H4 (cell line): ENCODE measurements around the gene PIGZ. TPM values are rescaled to one million over a fixed set of nuclear protein-coding genes. Genes with fewer than 3 reads are reported as not detected.

Experiments used
- DNase-seq: peaks from one replicate; pipeline ENCODE4 v3.0.0-alpha.2; 2015; ENCODE audit warnings: low spot score
- total RNA-seq: library from RNA; depleted of rRNA; stranded (reverse); fragments of >200 nt; shearing (Covaris generic); gene quantifications from 2 replicates; pipeline ENCODE4 v1.2.3, GENCODE V29; 2014

The PIGZ gene
- total RNA-seq, 1 experiment from 2014 or later, result 0.89 TPM

GRCh38 chr3:196983186-196983585 lies 14.6 kb upstream of the PIGZ start:
- DNase-seq, result no peak

GRCh38 chr3:196981657-196982056 lies 13.0 kb upstream of the PIGZ start:
- no peak for DNase-seq

GRCh38 chr3:196979545-196979944 lies 10.9 kb upstream of the PIGZ start:
- no peak for DNase-seq

DNA sequence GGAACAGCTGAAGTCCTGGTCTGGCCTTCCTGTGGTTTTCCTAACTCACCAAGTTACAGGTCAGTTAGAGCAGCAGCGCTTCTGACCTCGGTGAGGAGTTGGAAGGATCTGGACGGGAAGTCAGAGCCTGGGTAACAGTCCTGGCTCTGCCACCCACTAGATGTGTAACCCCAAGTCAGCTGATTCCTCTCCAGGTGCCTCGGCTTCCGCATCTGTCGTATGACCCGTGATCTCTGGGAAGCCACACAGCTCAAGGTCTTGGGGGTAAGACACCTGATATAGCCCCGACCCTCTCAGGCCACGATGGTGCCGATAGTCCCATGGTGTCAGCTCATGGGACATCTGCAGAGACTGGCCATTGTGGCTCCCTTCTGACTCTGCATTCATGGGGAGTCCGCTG lies 8.3 kb upstream of the PIGZ start:
- no peak for DNase-seq

DNA sequence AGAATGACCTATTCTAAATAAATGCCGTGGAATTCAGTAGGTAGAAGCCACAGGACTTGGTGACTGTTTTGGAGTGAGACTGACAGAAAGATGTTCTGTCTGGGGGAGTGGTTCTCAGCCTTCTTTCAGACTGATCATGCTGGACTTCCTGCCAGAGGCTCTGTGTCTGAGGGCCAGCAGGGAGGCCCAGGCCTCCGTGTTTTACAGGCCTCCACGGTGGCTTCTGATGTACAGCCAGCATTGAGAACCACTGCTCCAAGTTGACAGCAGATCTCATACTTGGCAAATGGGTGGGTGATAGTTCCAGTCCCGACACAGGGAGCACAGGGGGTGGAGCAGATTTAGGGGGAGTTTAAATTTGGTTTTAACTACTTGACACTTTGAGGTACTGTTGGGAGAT lies 6.7 kb upstream of the PIGZ start:
- DNase-seq, result no peak

DNA sequence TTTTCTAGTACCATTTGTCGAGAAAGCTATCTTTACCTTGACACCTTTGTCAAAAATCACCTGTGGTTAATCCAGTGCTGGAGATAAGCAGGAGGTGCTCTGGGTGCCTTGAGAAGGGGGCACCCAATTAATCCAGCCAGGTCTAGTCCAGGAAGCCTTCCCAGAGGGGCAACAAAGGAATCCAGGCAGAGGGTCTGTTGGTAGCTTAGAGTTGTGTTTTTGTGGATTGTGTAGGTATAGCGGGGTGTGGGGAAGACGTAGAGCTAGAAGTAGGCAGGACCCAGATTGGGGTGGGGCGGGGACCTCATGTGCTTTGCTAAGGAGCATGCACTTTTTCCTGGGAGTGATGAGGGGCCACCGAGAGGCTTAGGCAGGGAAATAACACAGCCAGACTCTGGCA lies 6.0 kb upstream of the PIGZ start:
- DNase-seq, result no peak

GRCh38 chr3:196971094-196971698 lies 2.6 kb upstream of the PIGZ start:
- DNase-seq, result no peak

DNA sequence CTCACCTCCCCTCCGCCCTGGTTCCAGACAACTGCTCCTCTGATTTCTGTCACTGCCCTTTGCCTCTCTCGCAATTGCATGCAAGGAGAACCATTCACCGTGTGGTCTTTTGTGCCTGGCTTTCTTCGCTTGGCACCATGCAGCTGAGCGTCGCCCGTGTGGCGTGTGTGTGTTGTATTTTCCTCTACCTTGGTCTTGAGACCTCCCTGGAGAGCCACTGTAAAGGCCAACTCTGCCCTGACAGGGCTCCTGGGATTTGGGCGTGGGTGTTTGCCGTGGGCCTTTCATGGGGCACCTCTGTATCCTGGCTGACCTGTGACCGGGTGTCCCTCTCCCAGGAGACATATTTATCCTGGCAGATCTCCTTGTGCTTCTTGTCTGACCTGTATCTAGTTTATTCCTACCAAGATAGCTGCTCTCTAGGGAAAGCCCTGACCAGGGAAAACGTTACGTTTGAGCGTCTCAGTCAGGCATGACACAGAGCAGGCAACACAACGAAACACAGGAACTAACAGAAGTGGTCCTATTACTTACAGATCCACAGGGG lies 2.0 kb upstream of the PIGZ start:
- no peak for DNase-seq

DNA sequence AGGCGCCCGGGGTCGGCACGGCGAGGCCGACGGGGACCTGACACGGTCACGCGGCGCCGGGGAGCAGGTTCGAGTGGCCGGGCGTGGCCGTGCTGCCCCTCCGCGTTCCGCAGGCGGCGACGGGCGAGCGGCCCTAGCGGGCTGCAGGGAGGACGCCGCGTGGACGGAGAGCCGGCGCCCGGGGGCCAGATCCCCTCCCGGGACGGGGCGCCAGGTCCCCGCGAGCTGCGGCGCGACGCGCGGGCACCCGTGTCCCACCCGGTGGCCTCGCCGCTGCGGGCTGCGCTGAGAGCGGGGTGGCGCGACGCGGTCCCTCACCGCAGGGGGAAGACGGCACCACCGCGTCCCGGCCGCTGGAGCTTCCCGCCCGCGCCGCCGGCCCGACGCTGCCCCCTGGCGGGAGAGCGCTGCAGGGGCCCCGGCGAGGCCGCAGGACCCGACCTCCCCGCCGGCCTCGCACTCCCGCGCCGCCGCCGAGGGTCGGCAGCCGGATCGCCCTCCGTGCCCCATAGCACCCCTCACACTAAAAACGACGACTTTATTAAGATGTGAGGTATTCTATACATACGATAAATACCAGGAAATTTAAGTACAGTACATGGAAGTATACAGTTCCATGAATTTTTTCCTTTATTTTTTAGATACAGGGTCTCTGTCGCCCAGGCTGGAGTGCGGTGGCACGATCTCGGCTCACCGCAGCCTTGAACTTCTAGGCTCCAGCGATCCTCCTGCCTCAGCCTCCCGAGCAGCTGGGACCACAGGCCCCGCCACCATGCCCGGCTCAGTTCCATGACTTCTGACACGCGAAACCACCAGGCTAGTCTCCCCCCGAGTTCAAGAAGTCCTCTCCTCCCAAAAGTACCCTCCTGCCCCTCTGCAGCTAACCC lies 1.3 kb upstream of the PIGZ start:
- no peak for DNase-seq

GRCh38 chr3:196969134-196969659 lies 564 bp upstream of the PIGZ start:
- DNase-seq, result no peak

GRCh38 chr3:196967412-196968232 lies 1.0 kb downstream of the PIGZ start:
- DNase-seq, result no peak

GRCh38 chr3:196966526-196967401 lies 1.9 kb downstream of the PIGZ start:
- no peak for DNase-seq

DNA sequence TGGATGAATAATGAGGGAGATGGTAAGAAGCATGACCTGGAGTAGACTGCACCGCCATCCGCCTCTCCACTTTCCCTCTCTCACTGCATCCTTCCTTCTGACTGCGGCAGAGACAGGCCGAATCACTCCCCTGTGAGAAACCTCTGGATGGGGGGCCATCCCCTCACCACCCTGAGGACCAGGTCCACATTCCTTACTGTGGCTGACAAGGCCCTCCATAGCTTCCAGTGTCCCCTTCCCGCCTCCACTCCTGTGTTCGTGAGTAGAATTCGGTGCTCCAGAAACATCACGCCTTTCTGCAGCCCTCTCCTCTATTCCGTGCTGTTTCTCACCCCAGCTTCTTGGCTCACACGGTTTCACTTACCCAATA lies 2.8 kb downstream of the PIGZ start:
- DNase-seq, result no peak

GRCh38 chr3:196965112-196965803 lies 3.4 kb downstream of the PIGZ start:
- no peak for DNase-seq

GRCh38 chr3:196963631-196963953 lies 5.0 kb downstream of the PIGZ start:
- no peak for DNase-seq

- no peak for DNase-seq
These were observed 5.6 kb downstream of the PIGZ start for GRCh38 chr3:196962930-196963630.

GRCh38 chr3:196962108-196962929 lies 6.3 kb downstream of the PIGZ start:
- DNase-seq, result no peak

- no peak for DNase-seq
These were observed 13.8 kb downstream of the PIGZ start for GRCh38 chr3:196954832-196955231.

DNA sequence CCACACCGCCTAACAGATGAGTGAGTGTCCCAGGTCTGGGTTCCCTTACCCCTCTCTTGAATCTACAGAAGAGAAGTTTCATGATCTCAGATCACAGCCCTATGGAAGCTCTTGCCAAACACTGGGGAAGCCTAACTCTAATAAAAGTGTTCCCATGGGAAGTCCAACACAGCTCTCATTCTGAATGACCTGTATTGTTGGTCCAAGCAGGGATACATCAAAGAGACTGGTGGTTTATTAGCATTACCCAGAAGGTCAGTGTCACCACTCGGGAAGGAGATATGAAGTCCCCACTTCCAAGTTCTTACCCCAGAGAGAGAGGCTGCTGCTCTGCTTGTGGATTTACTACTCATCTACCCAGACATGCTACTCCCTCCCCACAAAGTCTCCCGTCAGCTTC lies 17.3 kb downstream of the PIGZ start:
- no peak for DNase-seq
